GM12872 (cell line): ENCODE measurements around the gene TRIP13.

Experiments
- TF ChIP-seq, protein P1 (sequence below): IDR thresholded peaks from 3 replicates; pipeline ENCODE4 v1.5.1; 2011; ENCODE audit warnings: low read depth, mild to moderate bottlenecking, low read length, moderate library complexity; ENCODE audit not compliant: insufficient read depth

Gene TRIP13, protein sequence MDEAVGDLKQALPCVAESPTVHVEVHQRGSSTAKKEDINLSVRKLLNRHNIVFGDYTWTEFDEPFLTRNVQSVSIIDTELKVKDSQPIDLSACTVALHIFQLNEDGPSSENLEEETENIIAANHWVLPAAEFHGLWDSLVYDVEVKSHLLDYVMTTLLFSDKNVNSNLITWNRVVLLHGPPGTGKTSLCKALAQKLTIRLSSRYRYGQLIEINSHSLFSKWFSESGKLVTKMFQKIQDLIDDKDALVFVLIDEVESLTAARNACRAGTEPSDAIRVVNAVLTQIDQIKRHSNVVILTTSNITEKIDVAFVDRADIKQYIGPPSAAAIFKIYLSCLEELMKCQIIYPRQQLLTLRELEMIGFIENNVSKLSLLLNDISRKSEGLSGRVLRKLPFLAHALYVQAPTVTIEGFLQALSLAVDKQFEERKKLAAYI

DNA sequence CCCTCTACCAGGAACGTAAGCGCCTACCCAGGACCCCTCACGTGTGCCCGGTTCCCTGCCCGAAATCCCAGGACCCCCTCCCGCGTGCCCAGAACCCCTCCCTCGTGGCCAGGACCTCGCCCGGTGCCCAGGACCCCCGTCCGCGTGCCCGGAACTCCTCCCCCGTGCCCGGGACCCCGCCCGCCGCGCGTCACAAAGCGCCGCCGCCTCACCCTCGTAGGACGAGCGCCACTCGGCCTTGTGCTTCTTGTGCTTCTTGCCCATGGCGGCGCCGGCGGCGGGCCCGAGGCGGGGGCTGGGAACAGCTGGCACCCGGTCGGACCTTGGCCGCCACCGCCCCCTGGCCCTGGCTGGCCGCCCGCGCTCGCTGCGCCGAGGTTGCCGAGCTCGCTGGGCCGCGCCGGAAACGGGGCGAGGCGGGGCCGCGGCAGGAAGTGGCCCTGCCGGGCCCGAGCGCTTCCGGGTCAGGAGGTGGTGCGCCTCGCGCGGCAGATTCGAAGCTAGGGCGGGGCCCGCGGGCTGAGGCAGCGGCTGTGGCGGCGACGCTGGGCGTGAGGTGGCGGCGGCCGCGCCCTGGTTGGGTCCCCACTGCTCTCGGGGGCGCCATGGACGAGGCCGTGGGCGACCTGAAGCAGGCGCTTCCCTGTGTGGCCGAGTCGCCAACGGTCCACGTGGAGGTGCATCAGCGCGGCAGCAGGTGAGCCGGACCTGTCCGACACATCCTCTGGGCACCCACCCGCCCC lies at the start of gene TRIP13, which contains the start of gene BRD9:
Gene TRIP13, plus strand, starts transcription at position 491 of the 743 bp plus-strand sequence. Its CDS starts 115 bp downstream, at position 606.
Gene BRD9, minus strand, starts transcription at position 408 of the 743 bp plus-strand sequence. Its CDS starts 144 bp downstream, at position 264.
- TF ChIP-seq, protein P1, sequence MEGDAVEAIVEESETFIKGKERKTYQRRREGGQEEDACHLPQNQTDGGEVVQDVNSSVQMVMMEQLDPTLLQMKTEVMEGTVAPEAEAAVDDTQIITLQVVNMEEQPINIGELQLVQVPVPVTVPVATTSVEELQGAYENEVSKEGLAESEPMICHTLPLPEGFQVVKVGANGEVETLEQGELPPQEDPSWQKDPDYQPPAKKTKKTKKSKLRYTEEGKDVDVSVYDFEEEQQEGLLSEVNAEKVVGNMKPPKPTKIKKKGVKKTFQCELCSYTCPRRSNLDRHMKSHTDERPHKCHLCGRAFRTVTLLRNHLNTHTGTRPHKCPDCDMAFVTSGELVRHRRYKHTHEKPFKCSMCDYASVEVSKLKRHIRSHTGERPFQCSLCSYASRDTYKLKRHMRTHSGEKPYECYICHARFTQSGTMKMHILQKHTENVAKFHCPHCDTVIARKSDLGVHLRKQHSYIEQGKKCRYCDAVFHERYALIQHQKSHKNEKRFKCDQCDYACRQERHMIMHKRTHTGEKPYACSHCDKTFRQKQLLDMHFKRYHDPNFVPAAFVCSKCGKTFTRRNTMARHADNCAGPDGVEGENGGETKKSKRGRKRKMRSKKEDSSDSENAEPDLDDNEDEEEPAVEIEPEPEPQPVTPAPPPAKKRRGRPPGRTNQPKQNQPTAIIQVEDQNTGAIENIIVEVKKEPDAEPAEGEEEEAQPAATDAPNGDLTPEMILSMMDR: 0 out of 3 replicates have a peak, but pooled peaks have one; percentile 5

DNA sequence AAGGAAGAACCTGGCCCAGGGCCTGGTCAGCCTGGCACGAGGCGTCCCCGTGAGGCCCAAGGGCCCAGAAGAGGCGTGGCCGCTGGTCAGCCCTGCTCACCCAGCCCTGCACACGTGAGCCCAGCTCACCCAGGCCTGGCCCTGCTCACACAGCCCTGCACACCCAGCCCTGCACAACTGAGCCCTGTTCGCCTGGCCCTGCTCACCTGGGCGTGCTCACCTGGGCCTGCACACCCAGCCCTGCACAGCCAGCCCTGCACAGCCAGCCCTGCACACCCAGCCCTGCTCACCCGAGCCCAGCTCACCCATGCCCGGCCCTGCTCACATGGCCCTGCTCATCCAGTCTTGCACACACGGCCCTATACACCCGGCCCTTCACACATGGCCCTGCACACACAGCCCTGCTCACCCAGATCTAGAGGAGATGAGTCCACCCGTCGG lies 44.0 kb upstream of the TRIP13 start:
- TF ChIP-seq, protein P1: no peak

DNA sequence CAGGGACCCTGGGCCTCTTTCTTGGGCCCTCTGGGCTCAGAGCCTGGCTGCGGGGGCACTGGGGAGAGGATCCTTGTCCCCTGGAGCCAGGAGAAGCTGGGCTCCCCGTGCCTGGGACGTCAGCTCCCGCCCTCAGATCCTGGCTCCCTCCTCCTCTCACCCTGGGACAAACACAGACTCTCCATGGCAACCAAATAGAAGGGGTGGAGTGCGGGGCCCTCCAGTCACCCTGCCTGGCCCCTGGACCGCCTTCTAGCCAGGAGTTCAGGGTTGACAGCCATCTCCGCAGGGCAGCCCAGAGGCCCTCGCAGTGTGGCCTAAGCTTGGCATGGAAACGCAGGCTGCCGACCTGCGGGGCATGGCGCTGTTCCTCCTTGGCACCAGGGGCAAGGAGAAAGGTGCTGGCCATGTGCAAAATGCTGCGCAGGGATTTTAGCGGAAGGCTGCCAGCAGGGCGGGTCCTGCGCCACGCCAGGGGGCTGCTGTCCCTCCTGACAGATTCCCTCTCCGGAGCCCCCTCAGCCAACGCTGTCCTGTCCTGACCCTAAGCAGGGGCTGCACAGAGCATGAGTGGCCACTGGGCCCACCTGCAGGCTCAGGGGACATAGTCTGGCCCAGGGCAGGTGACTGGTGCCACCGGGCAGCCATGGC lies 42.9 kb upstream of the TRIP13 start:
- TF ChIP-seq, protein P1: no peak

DNA sequence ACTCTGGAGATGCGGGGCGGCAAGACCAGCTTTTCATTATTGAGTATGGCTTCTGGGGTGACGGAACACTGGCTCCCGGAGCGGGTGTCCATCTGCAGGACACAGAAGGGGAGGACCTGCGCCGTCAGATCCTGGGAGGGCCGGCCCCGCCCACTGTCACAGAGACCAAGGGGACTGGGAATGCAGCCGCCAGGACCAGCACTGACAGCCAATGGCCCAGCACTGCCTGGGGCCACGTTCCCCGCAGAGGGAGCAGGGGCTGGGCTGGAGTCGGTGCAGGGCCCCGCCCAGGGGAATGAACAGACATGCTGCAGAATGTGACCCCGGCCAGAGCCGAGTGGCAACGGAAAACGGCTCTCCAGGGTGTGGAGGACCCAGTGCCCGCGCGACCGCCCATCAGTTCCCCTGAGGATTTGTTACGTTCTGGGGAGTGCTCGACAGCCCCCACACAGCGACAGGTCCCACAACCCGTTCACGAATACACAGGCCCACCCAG lies 42.1 kb upstream of the TRIP13 start, which contains the start of gene ZDHHC11:
Gene ZDHHC11, minus strand, starts transcription at position 476 of the 496 bp plus-strand sequence. Its CDS starts 384 bp downstream, at position 92.
- TF ChIP-seq, protein P1: no peak

DNA sequence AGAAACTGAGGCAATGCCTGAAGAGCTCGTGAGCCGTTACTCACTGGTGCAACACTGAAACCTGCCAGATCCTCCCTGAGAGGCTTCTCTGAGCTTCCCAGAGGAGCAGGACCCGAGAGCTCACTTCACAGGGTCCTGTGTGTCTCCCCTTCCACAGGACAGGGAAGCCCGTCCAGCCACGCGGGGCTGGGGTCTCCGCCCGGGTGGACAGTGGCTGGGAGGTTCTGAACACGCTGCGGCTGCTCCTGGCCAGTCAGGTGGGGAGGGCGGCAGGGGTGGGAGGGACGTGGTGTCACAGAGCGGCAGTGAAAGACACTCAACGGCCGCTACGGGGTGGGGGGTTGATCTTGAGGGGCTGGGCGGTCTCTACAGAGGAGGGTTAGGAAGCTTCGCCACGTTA lies 41.6 kb upstream of the TRIP13 start:
- TF ChIP-seq, protein P1: no peak

DNA sequence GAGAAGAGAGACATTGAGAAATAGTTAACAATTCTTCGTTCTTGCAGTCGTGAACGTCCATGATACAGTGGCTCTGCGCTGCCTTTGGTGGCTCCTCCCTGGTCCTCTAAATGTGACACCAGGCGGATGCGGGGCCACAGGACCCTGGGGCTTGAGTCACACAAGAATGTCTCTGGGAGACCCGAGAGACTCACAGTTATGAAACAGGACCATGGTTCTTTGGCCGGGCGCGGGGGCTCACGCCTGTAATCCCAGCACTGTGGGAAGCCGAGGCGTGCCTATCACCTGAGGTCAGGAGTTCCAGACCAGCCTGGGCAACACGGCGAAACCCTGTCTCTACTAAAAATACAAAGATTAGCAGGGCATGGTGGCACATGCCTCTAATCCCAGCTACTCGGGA lies 41.1 kb upstream of the TRIP13 start:
- TF ChIP-seq, protein P1: no peak
